ENCODE results near the gene KCNN1. TPM values are rescaled to one million over a fixed set of nuclear protein-coding genes. Genes with fewer than 3 reads are reported as not detected.
"Not testable (repeated sequence)": the region's sequence is repeated elsewhere in the genome, so short reads cannot be mapped to it uniquely, and the experiment has no call there.

Gene KCNN1
- total RNA-seq, 4 donors from 2014 or later = 1.9 TPM; not detected in 3

DNA sequence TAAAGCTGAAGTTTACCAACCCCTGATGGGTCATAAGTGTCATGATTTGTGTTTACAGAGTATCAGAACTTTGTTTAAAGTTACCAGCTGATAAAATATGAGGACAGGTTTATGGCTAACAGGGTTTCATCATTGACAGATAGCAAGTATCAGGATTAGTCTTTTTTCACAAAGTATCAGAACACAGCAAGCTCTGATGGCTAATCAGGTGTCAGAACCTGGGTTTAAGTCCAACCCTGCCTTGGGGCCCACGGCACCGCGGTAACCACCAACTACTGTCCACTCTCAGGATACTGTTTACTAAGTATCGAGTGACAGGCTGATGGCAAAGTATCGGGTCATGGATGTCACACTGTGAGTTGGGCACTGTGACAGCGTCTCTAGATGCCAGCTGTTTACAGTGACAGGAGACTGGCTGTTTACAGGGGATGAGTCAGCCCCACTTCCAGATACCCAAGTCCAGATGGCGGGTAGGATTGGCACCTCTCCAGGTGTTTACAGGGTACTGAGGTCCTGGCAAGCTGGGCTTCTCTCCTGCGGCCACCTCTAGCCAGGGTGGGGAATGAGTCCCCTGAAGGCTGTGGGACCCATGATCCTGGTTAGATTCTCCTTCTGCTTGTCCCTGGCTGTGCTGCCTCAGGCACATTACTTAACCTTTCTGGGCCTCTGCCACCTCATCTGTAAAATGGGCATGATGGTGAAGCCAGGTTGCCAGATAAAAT lies 62.9 kb downstream of the KCNN1 start:
- no peak overlapping the region for H3K27ac ChIP-seq
- no peak for DNase-seq
- no peak overlapping the region for H3K4me3 ChIP-seq

DNA sequence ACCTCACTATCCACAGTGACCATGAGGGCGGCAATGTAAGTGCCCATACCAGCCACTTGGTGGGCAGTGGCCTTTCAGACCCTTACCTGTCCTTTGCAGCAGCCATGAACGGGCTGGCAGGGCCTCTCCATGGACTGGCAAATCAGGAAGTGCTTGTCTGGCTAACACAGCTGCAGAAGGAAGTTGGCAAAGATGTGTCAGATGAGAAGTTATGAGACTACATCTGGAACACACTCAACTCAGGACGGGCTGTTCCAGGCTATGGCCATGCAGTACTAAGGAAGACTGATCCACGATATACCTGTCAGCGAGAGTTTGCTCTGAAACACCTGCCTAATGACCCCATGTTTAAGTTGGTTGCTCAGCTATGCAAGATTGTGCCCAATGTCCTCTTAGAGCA lies 64.5 kb downstream of the KCNN1 start:
- intact Hi-C loops (cut with DNase I; ENCODE audit: low total_unique reads); H3K9me3 ChIP-seq; H3K27me3 ChIP-seq; H3K4me1 ChIP-seq; H3K27ac ChIP-seq; DNase-seq; H3K4me3 ChIP-seq; H3K36me3 ChIP-seq: not testable (repeated sequence)

More for the DNA sequence above, 62.9 kb downstream of the KCNN1 start:
- intact Hi-C loops (cut with DNase I; ENCODE audit: low total_unique reads) = no loop called here
- no peaks in the 10 kb centered on the region for H3K36me3 ChIP-seq
- no peak for TF ChIP-seq POLR2A (IDR thresholded peaks at IDR 0.05)
- TF ChIP-seq, protein P1, sequence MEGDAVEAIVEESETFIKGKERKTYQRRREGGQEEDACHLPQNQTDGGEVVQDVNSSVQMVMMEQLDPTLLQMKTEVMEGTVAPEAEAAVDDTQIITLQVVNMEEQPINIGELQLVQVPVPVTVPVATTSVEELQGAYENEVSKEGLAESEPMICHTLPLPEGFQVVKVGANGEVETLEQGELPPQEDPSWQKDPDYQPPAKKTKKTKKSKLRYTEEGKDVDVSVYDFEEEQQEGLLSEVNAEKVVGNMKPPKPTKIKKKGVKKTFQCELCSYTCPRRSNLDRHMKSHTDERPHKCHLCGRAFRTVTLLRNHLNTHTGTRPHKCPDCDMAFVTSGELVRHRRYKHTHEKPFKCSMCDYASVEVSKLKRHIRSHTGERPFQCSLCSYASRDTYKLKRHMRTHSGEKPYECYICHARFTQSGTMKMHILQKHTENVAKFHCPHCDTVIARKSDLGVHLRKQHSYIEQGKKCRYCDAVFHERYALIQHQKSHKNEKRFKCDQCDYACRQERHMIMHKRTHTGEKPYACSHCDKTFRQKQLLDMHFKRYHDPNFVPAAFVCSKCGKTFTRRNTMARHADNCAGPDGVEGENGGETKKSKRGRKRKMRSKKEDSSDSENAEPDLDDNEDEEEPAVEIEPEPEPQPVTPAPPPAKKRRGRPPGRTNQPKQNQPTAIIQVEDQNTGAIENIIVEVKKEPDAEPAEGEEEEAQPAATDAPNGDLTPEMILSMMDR (IDR thresholded peaks at IDR 0.05) = no peak
- H3K9me3 ChIP-seq = no peaks in the 10 kb centered on the region
- no peaks in the 10 kb centered on the region for H3K4me1 ChIP-seq
- no peaks in the 10 kb centered on the region for H3K27me3 ChIP-seq

DNA sequence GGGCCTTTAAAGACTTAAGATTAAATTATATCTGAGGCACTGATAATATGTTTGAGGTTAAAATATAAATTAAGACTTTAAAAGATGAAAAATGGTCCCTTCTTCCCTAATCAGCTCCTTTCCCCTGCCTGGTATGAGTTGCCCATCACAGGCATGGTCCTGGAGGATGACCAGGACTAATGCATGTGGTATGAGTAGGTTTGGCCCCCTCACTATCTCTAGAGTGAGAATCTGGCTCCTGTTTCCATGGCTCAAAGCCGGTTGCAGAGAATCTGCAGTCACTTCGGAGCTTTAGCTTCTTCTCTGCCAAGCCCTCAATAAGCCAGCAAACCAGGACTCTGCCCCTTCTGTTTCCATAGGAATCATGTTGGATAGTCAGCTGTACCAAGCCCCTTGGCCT lies 65.2 kb downstream of the KCNN1 start:
- H3K4me1 ChIP-seq; H3K36me3 ChIP-seq; intact Hi-C loops (cut with DNase I; ENCODE audit: low total_unique reads): not testable (repeated sequence)

DNA sequence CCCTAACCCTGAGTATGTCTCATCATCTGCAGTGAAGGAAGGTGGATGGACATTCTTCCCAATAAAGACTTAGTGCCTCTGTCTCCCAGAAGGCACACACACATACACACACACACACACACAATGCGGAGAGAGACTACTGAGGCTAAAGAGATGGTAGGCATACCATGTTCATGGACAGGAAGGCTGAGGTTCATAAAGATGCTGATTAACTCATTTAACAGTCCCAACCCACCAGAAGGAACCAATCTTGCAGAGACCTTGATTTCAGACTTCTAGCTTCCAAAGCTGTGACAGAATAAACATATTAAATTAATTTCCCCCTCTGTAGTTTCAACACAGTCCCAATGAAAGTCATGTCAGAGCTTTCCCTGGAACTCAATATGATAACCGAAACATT lies 74.1 kb downstream of the KCNN1 start:
- Histone ChIP-seq H3K27ac (no peak overlapping the region), H3K36me3 (no peaks in the 10 kb centered on the region), H3K4me3 (no peak overlapping the region), H3K4me1 (no peaks in the 10 kb centered on the region), H3K9me3 (no peaks in the 10 kb centered on the region), H3K27me3 (no peaks in the 10 kb centered on the region)
- no peak for DNase-seq
- TF ChIP-seq POLR2A (IDR thresholded peaks at IDR 0.05) = no peak
- TF ChIP-seq, protein P1 (IDR thresholded peaks at IDR 0.05) = no peak
- intact Hi-C loops (cut with DNase I; ENCODE audit: low total_unique reads) = no loop called here

More for the DNA sequence above, 65.2 kb downstream of the KCNN1 start:
- H3K4me3 ChIP-seq, H3K27ac ChIP-seq, H3K9me3 ChIP-seq, DNase-seq, H3K27me3 ChIP-seq: not testable (repeated sequence)

DNA sequence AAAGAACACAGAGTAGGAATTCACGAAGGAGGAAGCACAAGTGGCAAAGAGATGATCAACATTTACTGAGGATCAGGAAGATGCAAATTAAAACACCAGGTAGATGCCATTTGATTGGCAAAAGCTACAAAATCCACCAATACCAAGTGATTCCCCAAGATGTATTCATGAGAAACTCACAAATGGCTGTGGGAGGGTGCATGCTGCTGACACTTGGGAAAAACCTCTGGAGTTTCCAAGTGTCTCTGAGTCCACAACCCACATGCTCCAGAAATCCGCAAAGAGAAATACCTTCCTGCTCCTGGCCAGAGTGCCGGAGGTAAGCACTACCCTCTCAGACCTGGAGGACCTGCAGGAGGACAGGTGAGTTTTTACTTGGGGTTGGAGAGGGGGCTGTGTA lies 76.8 kb downstream of the KCNN1 start:
- Histone ChIP-seq H3K27ac (no peak overlapping the region), H3K36me3 (no peaks in the 10 kb centered on the region), H3K4me1 (no peaks in the 10 kb centered on the region), H3K4me3 (no peak overlapping the region), H3K27me3 (no peaks in the 10 kb centered on the region), H3K9me3 (no peaks in the 10 kb centered on the region)
- TF ChIP-seq, protein P1 (IDR thresholded peaks at IDR 0.05) = no peak
- TF ChIP-seq POLR2A (IDR thresholded peaks at IDR 0.05) = no peak
- intact Hi-C loops (cut with DNase I; ENCODE audit: low total_unique reads) = no loop called here
- DNase-seq = no peak

DNA sequence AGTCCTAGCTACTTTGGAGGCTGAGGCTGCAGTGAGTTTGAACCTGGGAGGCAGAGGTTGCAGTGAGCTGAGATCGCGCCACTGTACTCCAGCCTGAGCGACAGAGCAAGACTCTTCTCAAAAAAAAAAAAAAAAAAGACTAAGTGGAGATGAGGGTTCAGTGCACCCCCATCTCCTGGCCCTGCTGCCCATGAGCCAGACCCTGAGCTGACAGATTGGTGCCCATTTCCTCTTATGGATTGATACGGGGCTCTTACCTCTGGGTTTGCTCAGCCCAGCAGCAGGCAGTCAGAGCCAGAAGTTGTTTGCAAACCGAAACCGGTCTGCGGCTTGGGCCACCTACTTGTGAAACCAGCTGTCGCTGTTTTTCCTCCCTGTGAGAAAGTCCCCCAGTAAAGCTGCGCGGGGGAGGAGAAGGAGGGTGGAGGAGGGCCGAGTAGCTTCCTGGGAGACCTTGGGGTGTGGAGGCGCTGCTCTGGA lies 78.0 kb downstream of the KCNN1 start:
- H3K9me3 ChIP-seq = no peaks in the 10 kb centered on the region
- peak; percentile 38 to 49 for DNase-seq
- peak overlapping the region; percentile 14 to 27 for H3K4me3 ChIP-seq
- TF ChIP-seq, protein P1 (IDR thresholded peaks at IDR 0.05) = no peak
- TF ChIP-seq POLR2A (IDR thresholded peaks at IDR 0.05) = no peak
- H3K36me3 ChIP-seq = no peaks in the 10 kb centered on the region
- H3K4me1 ChIP-seq = no peaks in the 10 kb centered on the region
- intact Hi-C loops (cut with DNase I; ENCODE audit: low total_unique reads) = no loop called here
- peak overlapping the region; percentile 33 to 52 for H3K27ac ChIP-seq
- H3K27me3 ChIP-seq = no peaks in the 10 kb centered on the region

All from uterus (tissue), 4 donors.